Stimulated activated CD4-positive, alpha-beta T cell treated with anti-CD3 and anti-CD28 coated beads, Interleukin-1b, Interleukin-23, amount 100 ng/mL, for 48 hours (primary cell): ENCODE data around the gene MGMT.

ENCODE experiments used
- DNase-seq: peaks from one replicate; pipeline ENCODE4 v3.0.0-alpha.2; 2020

MGMT gene

DNA sequence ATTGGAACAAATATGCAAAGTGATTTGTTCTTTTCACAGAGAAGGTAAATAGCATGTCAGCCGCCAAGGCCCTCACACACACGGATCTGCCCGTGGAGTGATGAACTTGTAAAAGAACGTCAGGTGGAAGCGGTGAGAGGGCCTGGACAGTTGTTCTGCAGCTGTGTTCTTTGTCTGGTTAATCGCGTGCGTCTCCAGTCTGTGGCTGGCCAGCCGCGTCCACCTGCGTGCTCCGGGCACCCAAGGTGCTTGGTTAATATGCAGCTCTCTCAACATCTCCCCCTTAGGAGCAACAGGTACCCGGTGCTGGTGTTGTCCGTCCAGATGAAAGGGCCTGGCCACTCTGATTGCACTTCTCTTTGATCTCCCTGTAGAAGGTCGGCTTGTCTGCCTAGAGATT is 162.9 kb downstream of the MGMT start:
- no peak for DNase-seq

DNA sequence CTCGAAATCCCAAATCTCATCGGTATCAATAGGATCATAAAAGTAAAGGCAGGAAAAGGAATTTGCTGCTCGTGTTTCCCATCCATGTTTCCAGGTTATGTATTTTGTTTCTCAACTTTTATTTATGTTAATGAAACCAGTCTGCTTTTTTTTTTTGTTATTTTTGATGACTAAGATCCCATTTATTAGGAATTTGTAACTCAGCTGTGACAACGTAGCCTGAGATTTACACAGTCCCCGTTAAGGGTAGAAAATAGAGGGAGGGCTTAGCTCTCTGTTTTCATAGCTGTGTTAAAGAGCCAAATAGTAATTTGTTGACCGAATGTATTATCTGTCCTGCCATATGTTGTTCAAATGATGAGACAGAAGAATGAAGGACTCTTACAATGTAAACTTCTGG is 164.0 kb downstream of the MGMT start:
- no peak for DNase-seq

DNA sequence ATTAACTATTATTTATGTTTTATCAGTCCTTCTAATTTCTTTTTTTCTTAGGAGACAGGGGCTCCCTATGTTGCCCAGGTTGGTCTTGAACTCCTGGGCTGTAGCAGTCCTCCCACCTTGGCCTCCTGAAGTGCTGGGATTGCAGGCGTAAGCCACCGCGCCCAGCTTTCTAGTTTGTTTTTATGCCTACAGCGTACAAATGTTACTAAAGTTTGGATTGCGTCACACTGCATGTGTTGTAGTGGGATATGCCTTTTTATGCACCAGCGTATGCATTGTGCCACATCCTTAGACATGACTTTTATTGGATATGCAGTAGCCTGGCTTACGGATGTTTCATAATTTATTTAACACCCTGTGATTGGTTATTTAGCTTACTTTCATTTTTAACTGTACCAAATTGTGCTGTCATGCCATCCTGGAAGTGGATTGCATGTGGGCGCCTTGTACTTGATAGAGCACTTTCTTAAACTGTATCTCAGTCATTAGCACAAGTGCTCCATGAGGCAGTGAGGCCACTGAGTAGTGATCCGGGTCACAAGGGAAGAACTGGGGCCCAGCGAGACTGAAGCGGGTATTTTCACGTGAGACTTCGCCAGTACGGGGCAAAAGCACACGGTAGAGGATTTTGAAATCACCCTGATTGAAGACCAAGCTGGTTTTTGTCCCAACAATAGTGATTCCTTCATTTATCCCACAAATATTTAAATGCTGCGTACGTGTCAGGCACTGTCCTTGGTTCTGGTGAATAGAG is 165.0 kb downstream of the MGMT start:
- no peak for DNase-seq

DNA sequence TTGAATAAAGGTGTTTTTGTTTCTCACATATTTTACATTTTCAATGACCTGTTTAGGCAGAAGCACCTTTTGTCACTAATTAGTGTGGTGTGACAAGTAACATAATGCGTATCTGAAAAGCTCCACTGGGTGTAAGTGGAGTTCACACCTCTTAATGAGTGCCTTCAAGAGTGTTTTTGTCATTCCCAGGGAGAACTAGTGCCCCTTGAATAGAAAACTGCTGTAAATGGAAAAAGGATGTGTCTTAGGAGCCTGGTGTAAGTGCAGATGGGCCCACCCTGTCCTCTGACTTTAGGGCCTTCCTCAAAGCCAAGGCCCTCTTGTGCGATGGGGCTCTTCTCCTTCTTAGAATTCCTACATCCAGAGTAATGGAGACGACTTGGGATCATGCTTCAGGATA is 170.0 kb downstream of the MGMT start:
- DNase-seq, result no peak

DNA sequence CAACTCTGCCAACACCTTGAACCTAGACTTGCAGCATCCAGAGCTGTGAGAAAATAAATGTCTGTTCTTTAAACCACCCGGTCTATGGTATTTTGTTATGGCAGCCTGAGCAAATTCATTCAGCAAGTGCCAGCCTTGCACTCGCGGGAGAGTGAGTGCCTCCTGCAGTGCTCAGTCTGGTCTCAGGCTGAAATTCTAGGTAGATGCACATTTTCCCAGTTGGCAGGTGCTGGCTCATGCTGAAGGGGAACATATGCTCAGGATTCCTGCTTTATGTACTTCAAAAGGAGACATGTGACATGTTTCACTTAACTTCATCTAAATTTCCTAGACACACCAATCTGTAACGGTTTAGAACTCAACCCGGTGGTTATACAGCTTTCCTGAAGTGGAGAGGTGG is 170.8 kb downstream of the MGMT start:
- DNase-seq, result no peak

DNA sequence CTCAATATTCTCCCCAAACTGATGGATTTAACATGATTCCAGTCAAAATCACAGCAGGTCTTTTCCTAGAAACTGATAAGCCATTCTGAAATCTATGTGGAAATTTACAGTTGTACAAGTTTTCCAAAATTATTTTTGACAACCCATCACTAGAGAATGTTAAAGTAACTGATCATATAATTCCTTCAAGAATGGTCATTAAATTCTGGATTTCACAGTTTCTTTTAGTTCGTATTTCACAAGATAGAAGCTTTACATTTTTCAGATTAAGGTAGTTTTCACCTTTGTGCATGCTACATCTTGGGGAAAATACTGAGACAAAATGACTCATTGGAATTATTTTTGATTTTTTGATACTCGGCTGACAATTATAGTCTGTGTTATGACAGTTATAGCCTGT is 174.3 kb downstream of the MGMT start:
- no peak for DNase-seq

DNA sequence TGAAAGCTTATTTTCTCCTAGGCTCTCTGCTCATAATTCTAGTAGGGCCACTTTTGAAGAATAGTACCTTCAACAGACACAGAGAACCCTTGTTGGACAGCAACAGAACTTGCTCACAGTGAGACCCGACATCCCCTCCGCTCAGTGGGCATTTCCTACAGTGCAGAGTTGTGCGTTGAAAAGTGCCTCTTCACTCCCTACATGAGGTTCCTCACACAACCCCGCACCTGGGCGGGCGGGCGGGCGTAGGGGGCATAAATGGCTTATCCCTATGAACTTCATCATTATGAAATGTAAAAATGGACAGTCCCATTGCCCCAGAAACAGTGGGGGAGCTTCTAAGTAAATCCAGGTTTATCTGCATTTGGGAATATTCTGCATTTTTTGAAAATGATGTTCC is 174.9 kb downstream of the MGMT start:
- no peak for DNase-seq

DNA sequence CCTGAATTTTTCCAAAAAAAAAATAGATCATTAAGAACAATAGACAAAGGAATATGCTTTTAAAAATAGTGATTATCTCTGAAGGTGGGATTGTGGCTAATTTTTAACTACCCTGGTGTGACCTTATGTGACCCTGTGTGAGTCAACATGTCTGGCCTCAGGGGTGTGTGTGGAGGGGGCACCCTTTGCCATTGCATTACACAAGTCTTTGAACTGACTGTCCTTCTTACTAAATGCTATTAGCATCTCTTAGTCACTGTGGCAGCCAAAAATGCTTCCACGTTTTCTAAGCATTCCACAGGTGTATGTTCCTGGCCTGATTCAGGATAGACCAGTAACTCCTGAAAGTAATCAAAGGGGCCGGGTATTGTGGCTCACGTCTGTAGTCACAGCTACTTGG is 175.4 kb downstream of the MGMT start:
- no peak for DNase-seq

DNA sequence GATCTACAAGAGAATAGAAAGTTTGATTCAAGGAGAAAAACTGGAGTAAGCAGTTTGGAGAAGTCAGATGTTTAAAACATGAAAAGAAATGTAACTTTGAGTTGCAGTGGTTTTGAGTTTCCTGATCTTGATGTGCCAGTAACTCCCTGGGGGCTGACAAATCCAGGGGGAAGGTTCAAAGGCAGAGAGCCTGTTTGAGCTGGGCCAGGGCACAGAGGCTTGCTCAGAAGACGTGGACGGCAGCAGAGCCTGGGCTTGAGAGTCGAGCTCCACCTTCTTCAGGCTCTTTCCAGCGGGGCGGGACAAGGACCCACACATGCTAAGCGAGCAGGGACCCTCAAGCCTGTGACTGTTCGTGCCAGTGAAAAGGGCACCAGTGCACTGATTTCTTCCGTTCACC is 176.2 kb downstream of the MGMT start:
- DNase-seq, result no peak

DNA sequence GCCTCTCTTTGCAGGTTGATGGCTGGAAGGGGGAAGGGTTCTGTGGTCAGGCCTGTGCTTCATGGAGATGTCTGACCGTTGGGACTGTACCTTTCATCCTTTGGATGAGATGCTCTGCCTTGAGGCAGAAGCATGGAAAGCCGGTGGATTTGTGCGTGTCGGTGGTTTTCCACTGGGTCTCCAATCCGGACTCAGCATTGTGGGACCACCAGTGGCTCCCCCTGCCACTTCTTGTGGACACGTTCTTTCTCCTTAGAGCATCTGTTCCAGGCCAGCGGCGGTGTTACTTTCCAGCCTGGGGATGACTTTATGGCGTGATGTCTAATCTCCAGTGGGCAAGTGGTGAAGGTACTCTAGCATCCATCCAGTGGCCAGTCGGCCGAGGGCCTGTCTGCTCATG is 178.4 kb downstream of the MGMT start:
- DNase-seq, result no peak

DNA sequence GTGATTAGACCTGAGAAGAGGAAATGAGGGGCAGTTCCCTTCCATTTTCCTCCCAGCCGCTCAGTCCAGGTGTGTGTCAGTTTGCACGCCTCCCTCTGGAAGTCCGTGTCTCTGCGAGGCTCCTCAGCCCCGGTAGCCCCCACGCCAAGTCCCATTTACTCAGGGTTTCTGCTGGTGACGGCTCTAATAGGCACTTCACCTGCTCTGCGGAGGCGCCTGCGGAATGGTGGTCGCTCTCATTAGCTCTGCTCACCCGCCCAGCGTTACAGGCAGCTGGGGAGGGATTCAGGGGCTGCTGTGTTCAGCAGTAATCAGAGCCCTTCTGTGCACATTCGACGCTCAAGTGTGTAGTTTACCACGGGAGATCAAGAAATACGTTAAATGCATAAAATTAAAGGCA is 179.9 kb downstream of the MGMT start:
- no peak for DNase-seq

DNA sequence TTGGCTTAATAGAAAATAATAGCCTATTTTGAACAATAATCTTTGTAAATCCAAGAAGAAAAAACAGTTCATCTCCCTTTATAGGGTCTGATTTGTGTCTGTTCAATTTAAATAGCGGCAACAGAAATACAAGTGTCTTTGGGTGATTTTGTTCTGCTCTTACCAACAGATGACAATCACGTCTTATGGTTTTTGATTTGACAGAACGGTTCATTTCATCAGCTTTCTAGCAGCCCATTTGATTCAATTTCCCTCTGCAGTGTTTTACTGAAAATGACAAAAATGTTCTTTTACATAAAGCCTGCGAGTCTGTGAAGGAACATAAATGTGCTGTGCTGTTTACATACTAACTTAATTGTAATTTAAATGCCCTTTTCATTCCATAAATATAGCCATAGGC is 180.5 kb downstream of the MGMT start:
- DNase-seq, result no peak

DNA sequence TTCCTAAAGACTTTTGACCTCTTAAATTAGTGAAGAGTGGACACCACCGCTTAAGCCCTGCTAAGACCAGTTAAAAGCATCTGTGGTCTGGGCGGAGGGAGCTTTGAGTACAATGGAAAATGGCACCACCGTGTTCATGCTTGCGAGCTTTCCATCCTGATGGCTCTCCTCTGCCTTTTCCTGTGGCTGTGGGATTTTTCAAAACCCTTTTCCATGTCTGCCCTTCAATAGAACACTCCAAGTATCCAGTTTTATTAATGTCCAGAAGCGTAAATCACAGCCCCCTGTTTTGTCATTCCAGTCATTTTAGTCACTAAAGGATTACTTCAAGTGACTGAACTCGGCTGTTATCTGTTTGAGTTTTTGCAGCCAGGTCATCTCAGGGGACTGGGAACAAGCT is 181.8 kb downstream of the MGMT start:
- no peak for DNase-seq

DNA sequence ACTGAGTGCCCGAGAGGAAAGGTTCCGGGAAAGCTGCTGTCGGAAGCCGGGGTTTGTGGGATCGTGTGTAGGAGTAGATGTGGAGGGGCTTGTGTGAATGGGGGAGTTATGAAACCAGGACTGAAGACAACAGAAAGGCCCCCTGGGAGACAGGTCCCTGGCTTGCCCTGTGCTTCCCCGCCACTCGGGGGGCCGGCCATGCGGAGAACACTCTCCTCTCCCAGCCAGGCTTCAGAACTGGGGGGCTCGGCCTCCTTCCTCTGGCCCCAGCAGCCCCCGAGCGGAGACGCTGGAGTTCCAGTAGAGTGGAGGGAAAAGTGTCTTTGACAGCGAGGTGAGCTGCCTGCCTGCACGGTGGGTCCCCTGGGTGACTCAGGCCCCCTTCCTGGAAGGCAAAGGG is 185.0 kb downstream of the MGMT start:
- DNase-seq, result no peak

DNA sequence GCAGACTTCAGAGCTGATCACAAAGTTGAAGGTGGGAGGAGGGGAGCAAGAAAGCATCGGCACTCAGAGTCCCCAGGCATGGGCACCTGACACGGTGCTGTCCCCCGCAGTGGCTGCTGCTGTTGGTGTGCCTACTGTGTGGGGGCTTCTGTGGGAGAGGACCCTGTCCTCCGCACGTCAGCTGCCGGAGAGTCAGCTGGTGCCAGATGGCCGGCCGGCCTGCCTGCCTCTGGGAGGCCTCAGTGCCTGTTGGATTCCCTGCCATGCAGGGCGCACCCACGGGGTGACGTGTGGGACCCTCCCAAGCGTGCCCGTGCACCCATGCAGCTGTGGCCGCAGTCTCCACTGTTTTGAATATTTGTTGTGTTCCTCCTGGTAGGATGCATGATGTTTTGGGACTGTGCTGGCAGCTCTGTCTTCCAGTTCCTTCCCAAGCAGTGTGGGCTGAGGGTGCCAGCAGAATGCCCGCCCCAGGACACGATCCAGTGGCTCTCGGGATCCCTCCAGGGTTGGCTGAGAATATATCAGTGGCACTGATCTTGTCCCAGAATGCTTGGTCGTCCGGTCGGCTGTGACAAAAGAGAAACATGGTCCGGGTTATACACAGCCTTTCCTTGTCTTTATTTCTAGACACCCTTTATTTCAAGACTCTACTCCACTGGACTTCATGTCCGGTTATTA is 185.6 kb downstream of the MGMT start:
- DNase-seq, result no peak

DNA sequence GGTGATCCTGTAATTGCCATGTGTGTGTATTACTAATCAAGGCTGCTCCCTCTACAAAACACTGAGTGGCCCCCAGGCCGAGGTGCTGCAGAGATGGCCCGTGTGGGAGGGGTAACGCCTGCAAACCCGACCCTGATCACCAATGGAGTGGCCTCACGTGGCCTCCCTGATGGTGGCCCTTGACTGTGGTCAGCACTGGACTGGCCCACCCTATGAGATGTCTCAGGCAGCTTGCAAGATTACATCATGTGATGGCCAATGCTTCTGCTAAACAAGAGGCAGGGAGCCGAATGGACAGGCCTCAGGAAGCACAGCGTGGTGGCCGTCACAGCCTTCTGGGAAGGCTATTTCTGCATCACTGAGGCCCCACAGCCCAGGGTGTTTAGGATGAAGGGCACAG is 186.4 kb downstream of the MGMT start:
- no peak for DNase-seq

DNA sequence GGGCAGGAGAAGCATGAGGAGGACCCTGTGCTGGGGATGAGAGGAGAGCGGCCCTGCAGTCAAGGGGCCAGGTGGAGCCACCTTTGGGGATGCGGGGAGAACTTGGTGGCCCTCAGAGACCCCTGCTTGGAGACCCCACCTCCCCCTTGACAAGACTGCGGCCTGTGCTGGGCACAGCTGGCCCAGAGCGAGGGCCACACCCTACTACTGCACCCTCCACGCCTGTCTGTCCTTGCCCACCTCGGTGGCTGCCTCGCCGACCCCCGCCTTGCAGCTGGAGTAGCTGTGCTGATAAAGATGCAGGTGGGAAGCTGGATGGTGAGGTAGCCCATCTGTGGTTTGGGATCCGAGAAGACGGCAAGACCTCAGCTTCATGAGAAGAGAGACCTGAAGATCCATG is 186.8 kb downstream of the MGMT start:
- DNase-seq, result no peak

DNA sequence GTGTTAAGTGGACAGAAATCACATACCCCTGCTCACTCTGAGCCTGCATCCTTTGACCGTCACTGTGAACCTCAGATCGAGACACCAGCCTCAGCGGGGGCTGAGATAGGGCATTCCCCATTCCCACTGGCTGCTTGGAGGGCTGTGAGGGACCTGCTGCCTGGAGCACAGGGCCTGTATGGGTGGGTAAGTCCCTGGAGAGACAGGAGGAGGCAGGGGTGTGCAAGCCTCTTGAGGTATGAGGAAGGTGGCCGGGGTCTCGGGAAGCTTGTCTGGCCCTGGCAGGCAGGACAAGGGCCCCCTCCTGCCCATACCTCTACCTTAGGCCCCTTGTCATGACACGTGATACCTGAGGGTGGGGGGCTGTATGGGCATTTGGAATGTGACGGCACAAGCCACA is 187.4 kb downstream of the MGMT start:
- no peak for DNase-seq

DNA sequence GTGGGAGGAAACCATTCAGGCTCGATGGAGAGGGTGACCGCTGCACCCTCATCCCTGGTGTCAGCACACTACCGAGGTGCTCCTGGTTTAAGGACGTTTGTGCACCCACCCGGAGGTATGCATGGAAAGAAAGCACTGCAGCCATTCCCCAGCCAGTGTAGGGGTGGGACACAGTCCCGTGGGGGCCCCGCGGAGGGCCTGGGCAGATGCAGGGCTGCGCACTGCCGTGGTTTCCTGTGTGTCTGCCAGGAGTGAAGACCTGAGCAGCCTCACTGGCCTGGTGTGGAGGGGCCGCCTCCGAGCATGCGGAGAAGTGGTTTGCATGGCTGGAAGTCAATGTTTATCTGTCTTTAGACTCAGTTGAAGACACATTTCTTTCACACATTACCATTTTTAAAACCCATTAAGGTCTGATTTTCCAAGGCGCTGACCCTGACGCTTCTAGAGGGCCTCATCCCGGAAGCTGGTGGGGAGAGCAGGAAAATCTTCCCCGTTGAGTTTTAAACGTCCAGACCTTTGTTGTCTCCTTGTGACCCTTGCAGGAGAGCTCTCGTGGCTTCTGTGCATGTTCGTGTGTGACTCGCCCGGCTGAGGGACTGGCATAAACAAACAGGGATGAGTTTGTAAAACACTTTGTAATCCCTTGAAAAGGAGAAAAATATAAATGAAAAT is 188.1 kb downstream of the MGMT start:
- no peak for DNase-seq

DNA sequence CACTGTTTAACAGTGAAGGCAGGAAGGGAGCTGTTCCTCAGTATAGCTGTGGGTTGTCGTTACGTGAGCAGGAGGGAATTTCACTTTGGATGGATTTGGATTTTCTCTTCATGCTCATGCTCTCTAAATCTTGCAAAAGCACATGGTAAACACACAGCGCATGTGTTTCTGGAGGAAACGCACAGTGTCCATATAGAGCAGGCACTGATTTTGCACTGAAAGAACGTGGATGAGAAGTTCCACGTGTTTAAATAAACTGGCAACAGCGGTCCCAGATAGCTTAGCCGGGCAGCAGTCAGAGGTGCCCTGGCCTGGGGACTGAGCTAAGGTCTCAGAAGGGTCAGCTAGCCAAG is 188.6 kb downstream of the MGMT start:
- DNase-seq, result no peak

DNA sequence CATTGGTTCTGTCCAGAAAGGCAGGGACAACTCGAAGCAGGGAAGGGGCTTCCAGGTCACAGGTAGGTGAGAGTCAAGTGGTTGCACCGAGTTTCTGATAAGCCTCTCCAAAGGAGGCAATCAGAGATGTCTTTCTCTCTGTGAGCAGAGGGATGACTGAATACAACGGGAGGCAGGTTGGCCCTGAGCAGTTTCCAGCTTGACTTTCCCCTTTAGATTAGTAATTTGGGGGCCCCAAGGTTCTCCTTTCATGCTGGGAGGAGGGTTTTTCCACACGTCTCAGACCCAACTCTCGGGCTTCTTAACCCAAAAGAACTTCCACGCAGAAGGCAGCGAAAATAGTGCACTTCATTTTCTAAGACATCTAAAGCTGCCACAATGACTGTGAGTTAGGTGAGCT is 189.6 kb downstream of the MGMT start:
- no peak for DNase-seq

DNA sequence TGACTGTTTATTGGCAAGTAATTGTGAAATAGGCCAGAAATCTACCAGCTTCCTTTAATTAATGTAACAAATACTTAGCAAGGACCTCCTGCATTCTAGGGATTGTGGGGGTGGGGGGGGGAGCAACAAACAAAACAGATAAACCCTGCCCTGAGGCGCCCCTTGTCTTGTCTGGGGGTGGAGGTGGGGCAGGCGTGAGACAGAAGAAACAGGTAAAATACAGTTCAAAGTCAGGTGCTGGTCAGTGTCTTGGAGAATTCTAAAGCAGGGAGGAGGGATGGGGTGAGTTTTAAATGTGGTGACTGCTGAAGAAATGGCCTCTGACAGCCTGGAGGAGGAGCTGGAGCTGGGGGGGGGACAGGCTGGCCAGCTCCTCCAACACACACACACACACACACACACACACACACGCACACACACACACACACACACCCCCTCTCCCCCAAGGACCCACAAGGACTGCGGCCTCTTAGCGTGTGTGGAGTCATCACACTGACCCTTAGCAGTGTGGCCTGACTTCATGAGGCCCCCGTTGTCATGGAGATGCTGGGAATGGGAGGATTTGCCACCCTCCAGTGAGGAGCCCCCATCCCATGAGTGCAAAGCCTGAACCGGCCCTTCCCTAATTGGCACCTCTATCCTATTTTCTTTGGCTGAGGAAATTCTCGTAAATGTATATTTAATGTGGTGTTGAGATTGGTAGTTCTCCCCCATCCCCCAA is 190.4 kb downstream of the MGMT start:
- DNase-seq, result no peak

DNA sequence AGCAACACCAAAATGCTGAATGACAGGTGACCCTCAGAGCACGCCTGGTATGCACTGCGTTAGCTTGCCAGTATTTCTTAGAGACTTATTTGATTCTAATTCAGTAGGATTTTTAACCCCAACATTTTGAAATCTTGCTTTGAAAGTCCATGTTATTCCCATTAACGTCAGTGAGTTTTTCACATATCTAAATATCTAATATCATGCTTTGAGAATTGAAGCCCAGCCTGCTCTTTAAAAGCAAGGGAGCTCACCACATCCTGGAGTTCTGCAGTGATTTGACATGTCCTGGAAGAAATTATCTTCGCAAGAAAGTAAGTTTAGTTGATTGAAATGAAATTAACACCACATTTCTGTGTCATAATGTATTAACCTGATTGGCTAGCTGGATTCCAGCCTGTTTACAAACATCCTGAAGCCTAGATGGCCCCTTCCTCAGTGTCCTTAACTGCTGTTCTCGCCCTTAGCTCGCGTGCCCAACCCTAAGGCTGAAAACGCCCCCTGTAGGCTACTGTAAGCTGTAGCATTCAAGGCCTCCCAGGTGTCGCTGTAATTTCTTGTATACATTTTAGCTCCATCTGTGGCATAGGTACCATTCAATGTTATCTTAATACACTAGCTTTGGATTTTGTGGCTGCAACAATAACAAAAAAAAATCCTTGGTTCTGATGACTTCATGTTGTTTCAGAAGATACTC is 191.5 kb downstream of the MGMT start:
- no peak for DNase-seq
